ENCODE data around the gene SLC6A18.

The SLC6A18 gene

GRCh38 chr5:1249366-1250280 lies 24.4 kb downstream of the SLC6A18 start:
- Histone ChIP-seq H3K36me3 (ENCODE audit: control insufficient read depth in 2 of 2, insufficient read depth in 1 of 2, low read length in 2 of 2) (no peaks in the 10 kb centered on the region), H3K27ac (ENCODE audit: extremely low read depth, low read depth, low read length) (no peak overlapping the region), H3K4me3 (ENCODE audit: low read depth, low read length) (no peak overlapping the region), H3K9me3 (ENCODE audit: control insufficient read depth, insufficient read depth, low read depth, low read length) (no peaks in the 10 kb centered on the region), H3K4me1 (ENCODE audit: control insufficient read depth, insufficient read depth, low read length) (no peaks in the 10 kb centered on the region)
- TF ChIP-seq ZBTB48 (tag by site-specific recombination; IDR thresholded peaks at IDR 0.05) (no peak), ZNF660 (tag by site-specific recombination; IDR thresholded peaks at IDR 0.05) (no peak), ZBTB49 (tag by site-specific recombination; IDR thresholded peaks at IDR 0.05; ENCODE audit: low read depth) (no peak), KLF10 (tag by site-specific recombination; IDR thresholded peaks at IDR 0.05) (no peak), ZNF416 (tag by site-specific recombination; IDR thresholded peaks at IDR 0.05) (no peak), OVOL3 (tag by site-specific recombination; IDR thresholded peaks at IDR 0.05) (no peak), MZF1 (tag by site-specific recombination; IDR thresholded peaks at IDR 0.05; ENCODE audit: borderline replicate concordance) (no peak)
- POLR2A ChIA-PET, result interaction anchor here (0.5 kb wide), 1 partner anchor 36 kb away, joined by 6 read pairs; no protein-coding TSS in a partner anchor
- CTCF ChIA-PET, result interaction anchor here (1.4 to 1.7 kb wide), 2 partner anchors 76 to 326 kb away, joined by 4 to 5 read pairs; no protein-coding TSS in a partner anchor

- CTCF ChIA-PET, result no interaction called here
- TF ChIP-seq ZNF549 (tag by site-specific recombination; IDR thresholded peaks at IDR 0.05) (no peak), ZBTB44 (tag by site-specific recombination; IDR thresholded peaks at IDR 0.05) (no peak), MEIS1 (CRISPR knock-in tag; IDR thresholded peaks at IDR 0.05; ENCODE audit: borderline replicate concordance) (no peak), ZNF610 (tag by site-specific recombination; IDR thresholded peaks at IDR 0.05; ENCODE audit: borderline replicate concordance) (no peak), ZNF596 (tag by site-specific recombination; IDR thresholded peaks at IDR 0.05) (no peak), ZNF514 (tag by site-specific recombination; IDR thresholded peaks at IDR 0.05) (no peak), ZNF24 (tag by site-specific recombination; IDR thresholded peaks at IDR 0.05) (no peak), ZSCAN5A (tag by site-specific recombination; IDR thresholded peaks at IDR 0.05) (no peak), HOXA7 (CRISPR knock-in tag; IDR thresholded peaks at IDR 0.05; ENCODE audit: borderline replicate concordance) (no peak), YY1 (tag by site-specific recombination; IDR thresholded peaks at IDR 0.05) (no peak), ZBTB21 (tag by site-specific recombination; IDR thresholded peaks at IDR 0.05) (no peak), ZNF398 (tag by site-specific recombination; IDR thresholded peaks at IDR 0.05) (no peak)
- no peaks in the 10 kb centered on the region for H3K36me3 ChIP-seq (ENCODE audit: control insufficient read depth in 2 of 2, insufficient read depth in 1 of 2, low read length in 2 of 2)
- no peaks in the 10 kb centered on the region for H3K4me1 ChIP-seq (ENCODE audit: control insufficient read depth, insufficient read depth, low read length)
- H3K27ac ChIP-seq (ENCODE audit: extremely low read depth, low read depth, low read length), result no peak overlapping the region
- no peaks in the 10 kb centered on the region for H3K9me3 ChIP-seq (ENCODE audit: control insufficient read depth, insufficient read depth, low read depth, low read length)
- POLR2A ChIA-PET, result no interaction called here
- H3K4me3 ChIP-seq (ENCODE audit: low read depth, low read length), result no peak overlapping the region
Measured at GRCh38 chr5:1251678-1252580, 26.7 kb downstream of the SLC6A18 start.
